Lower leg skin (tissue), 3 donors: ENCODE data around the gene ARHGAP22.

Source experiments
- CTCF ChIP-seq, 3 donors: fragments of 450-650 bp; IDR thresholded peaks; one replicate each; pipeline ENCODE4 v1.5.1; 2016; ENCODE audit warnings: antibody characterized with exemption in 3 of 3, mild to moderate bottlenecking in 3 of 3, moderate library complexity in 2 of 3
- POLR2A ChIP-seq, 2 donors: fragments of 450-650 bp; IDR thresholded peaks; one replicate each; pipeline ENCODE4 v1.6.1; 2016 to 2017; ENCODE audit warnings: antibody characterized with exemption in 2 of 2, mild to moderate bottlenecking in 1 of 2, moderate library complexity in 1 of 2

GRCh38 chr10:48503293-48503911, 101.5 kb downstream of the ARHGAP22 start:
- no peak for TF ChIP-seq CTCF (IDR thresholded peaks at IDR 0.05)
- no peak for TF ChIP-seq POLR2A (IDR thresholded peaks at IDR 0.05)
